ENCODE results near the gene RDM1. TPM values are rescaled to one million over a fixed set of nuclear protein-coding genes. Genes with fewer than 3 reads are reported as not detected.
A peak's percentile ranks its signal among the peaks of the same experiment; 100 is the strongest.

The RDM1 gene
- total RNA-seq, 1 experiment from 2014 or later = 4.7 TPM

DNA sequence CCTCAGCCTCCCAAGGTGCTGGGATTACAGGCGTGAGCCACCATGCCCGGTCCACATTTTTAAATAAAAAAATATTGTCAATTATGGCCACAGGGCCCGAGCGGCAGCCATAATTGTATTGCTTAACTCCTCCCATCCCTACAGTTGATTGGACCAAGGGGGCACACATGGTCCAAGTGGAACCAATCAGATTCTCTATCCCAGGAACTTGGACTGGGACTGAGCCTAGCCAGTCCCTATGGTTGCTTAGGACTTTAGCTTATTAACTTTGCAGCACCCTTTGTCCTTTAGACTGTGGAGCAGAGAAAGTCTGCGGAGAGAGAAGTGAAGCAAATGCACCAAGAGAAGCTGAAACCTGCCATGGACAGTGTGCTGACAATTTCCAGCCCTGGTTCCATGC lies 5.5 kb upstream of the RDM1 start:
- ATAC-seq = no peak
- 0 out of 2 replicates have a peak, but pooled peaks cover 4% of the 10 kb centered on the region for H3K9me3 Mint-ChIP-seq
- CTCF ChIA-PET = interaction anchor here (0.6 kb wide), 1 partner anchor 137 kb away, joined by 3 read pairs; no protein-coding TSS in a partner anchor

DNA sequence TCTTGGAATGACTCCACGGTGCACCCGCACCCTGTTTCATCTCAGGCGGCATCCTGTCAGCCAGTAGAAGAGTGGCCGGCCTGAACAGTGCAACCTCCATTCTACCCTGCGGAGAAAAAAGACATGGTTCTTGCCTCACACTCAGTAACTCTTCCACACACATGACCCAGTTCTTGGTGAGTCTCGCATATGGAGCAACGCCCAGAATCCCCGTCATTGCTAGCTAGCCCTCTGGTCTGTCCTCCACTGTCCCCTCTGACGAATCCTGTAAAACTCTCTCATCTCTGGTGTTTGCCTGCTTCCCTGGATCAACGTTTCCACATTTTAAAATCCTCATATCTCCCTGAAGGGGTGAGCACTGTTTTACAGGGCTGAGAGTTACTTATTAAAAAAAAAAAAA lies 4.2 kb upstream of the RDM1 start:
- H3K27ac Mint-ChIP-seq = no peak overlapping the region

More for the DNA sequence above, 5.5 kb upstream of the RDM1 start:
- H3K4me1 Mint-ChIP-seq = peaks cover 14% of the 10 kb centered on the region
- H3K27ac Mint-ChIP-seq = no peak overlapping the region
- H3K4me3 Mint-ChIP-seq = no peak overlapping the region
- no peaks in the 10 kb centered on the region for H3K27me3 Mint-ChIP-seq (ENCODE audit: low read depth)
- H3K36me3 Mint-ChIP-seq = no peaks in the 10 kb centered on the region
- POLR2A ChIA-PET = no interaction called here
- TF ChIP-seq, protein P1, sequence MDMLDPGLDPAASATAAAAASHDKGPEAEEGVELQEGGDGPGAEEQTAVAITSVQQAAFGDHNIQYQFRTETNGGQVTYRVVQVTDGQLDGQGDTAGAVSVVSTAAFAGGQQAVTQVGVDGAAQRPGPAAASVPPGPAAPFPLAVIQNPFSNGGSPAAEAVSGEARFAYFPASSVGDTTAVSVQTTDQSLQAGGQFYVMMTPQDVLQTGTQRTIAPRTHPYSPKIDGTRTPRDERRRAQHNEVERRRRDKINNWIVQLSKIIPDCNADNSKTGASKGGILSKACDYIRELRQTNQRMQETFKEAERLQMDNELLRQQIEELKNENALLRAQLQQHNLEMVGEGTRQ (CRISPR knock-in tag; IDR thresholded peaks at IDR 0.05) = peak; percentile 38; the same call in 1 of the 2 replicates
- no peak for TF ChIP-seq SMAD3 (CRISPR knock-in tag; IDR thresholded peaks at IDR 0.05; ENCODE audit: borderline replicate concordance)
- DNase-seq (ENCODE audit: low spot score) = no peak

DNA sequence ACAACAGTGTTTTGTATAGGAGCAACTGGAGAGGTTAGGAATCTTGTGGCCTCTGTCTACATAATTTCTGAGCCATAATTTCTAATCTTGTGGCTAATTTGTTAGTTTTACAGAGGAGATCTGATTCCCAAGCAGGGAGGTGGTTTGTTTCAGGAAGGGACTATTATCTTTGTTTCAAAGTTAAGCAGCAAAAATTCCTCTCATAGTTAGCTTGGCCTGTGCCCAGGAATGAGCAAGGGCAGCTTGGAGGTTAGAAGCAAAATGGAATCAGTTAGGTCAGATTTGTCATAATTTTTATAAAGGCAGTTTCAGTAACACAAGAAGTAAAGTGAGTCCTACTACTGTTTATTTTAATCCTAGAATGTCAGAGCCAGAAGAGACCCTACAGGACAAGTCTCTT lies 2.0 kb upstream of the RDM1 start:
- ATAC-seq (no peak), DNase-seq (ENCODE audit: low spot score) (no peak)
- CTCF ChIA-PET = interaction anchor here (1.9 to 2.8 kb wide), 2 partner anchors 16 to 169 kb away, joined by 11 to 12 read pairs; no protein-coding TSS in a partner anchor
- peaks cover 25% of the 10 kb centered on the region for H3K4me1 Mint-ChIP-seq
- H3K27ac Mint-ChIP-seq = no peak overlapping the region; the same call in 1 of the 2 replicates
- no peak overlapping the region for H3K4me3 Mint-ChIP-seq
- H3K36me3 Mint-ChIP-seq = no peaks in the 10 kb centered on the region
- no peak for TF ChIP-seq ZNF317 (CRISPR knock-in tag; IDR thresholded peaks at IDR 0.05; ENCODE audit: borderline replicate concordance, low read depth)
- TF ChIP-seq CREM (CRISPR knock-in tag; IDR thresholded peaks at IDR 0.05) = no peak
- no peak for TF ChIP-seq HMGA2 (CRISPR knock-in tag; IDR thresholded peaks at IDR 0.05)
- no peak for TF ChIP-seq PRRX2 (CRISPR knock-in tag; IDR thresholded peaks at IDR 0.05)
- TF ChIP-seq SP1 (CRISPR knock-in tag; conservative IDR thresholded peaks at IDR 0.05) = no peak
- TF ChIP-seq, protein P2, sequence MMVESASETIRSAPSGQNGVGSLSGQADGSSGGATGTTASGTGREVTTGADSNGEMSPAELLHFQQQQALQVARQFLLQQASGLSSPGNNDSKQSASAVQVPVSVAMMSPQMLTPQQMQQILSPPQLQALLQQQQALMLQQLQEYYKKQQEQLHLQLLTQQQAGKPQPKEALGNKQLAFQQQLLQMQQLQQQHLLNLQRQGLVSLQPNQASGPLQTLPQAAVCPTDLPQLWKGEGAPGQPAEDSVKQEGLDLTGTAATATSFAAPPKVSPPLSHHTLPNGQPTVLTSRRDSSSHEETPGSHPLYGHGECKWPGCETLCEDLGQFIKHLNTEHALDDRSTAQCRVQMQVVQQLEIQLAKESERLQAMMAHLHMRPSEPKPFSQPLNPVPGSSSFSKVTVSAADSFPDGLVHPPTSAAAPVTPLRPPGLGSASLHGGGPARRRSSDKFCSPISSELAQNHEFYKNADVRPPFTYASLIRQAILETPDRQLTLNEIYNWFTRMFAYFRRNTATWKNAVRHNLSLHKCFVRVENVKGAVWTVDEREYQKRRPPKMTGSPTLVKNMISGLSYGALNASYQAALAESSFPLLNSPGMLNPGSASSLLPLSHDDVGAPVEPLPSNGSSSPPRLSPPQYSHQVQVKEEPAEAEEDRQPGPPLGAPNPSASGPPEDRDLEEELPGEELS (CRISPR knock-in tag; IDR thresholded peaks at IDR 0.05) = no peak
- no peak for TF ChIP-seq IRF2 (CRISPR knock-in tag; IDR thresholded peaks at IDR 0.05; ENCODE audit: borderline replicate concordance, low read depth)
- TF ChIP-seq, protein P3, sequence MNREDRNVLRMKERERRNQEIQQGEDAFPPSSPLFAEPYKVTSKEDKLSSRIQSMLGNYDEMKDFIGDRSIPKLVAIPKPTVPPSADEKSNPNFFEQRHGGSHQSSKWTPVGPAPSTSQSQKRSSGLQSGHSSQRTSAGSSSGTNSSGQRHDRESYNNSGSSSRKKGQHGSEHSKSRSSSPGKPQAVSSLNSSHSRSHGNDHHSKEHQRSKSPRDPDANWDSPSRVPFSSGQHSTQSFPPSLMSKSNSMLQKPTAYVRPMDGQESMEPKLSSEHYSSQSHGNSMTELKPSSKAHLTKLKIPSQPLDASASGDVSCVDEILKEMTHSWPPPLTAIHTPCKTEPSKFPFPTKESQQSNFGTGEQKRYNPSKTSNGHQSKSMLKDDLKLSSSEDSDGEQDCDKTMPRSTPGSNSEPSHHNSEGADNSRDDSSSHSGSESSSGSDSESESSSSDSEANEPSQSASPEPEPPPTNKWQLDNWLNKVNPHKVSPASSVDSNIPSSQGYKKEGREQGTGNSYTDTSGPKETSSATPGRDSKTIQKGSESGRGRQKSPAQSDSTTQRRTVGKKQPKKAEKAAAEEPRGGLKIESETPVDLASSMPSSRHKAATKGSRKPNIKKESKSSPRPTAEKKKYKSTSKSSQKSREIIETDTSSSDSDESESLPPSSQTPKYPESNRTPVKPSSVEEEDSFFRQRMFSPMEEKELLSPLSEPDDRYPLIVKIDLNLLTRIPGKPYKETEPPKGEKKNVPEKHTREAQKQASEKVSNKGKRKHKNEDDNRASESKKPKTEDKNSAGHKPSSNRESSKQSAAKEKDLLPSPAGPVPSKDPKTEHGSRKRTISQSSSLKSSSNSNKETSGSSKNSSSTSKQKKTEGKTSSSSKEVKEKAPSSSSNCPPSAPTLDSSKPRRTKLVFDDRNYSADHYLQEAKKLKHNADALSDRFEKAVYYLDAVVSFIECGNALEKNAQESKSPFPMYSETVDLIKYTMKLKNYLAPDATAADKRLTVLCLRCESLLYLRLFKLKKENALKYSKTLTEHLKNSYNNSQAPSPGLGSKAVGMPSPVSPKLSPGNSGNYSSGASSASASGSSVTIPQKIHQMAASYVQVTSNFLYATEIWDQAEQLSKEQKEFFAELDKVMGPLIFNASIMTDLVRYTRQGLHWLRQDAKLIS (CRISPR knock-in tag; IDR thresholded peaks at IDR 0.05; ENCODE audit: borderline replicate concordance) = no peak
- TF ChIP-seq, protein P4, sequence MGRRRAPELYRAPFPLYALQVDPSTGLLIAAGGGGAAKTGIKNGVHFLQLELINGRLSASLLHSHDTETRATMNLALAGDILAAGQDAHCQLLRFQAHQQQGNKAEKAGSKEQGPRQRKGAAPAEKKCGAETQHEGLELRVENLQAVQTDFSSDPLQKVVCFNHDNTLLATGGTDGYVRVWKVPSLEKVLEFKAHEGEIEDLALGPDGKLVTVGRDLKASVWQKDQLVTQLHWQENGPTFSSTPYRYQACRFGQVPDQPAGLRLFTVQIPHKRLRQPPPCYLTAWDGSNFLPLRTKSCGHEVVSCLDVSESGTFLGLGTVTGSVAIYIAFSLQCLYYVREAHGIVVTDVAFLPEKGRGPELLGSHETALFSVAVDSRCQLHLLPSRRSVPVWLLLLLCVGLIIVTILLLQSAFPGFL (CRISPR knock-in tag; IDR thresholded peaks at IDR 0.05; ENCODE audit: borderline replicate concordance) = no peak
- TF ChIP-seq ZNF232 (CRISPR knock-in tag; IDR thresholded peaks at IDR 0.05) = no peak
- TF ChIP-seq EMX1 (CRISPR knock-in tag; IDR thresholded peaks at IDR 0.05) = no peak
- TF ChIP-seq, protein P5, sequence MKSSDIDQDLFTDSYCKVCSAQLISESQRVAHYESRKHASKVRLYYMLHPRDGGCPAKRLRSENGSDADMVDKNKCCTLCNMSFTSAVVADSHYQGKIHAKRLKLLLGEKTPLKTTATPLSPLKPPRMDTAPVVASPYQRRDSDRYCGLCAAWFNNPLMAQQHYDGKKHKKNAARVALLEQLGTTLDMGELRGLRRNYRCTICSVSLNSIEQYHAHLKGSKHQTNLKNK (CRISPR knock-in tag; IDR thresholded peaks at IDR 0.05) = no peak
- no peak for TF ChIP-seq CREB1 (CRISPR knock-in tag; IDR thresholded peaks at IDR 0.05)
- TF ChIP-seq, protein P6, sequence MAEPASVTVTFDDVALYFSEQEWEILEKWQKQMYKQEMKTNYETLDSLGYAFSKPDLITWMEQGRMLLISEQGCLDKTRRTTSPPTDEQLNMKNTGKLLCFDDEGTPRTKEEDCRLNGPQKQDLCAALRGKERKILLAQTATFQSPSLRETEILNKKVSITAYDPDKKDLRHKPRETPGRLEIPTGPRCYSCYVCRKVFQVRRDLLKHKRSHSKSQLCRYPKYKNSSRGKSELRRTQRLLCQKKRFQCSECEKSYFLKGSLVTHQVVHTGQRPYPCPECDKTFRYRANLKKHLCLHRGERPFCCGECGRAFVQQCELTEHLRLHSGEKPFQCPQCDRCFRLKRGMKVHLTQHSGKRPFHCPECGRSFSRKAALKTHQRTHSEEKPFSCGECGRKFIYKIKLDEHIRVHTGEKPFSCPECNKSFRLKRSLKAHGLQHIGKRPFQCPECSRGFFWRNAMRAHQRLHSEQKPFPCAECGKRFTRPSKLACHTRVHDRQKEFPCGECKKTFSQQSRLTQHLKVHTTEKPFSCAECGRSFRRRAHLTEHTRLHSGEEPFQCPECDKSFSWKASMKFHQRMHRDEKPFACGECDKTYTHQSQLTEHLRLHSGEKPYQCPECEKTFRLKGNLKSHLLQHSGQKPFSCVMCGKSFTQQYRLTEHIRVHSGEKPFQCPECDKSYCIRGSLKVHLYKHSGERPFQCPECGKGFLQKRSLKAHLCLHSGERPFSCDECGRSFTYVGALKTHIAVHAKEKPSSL (CRISPR knock-in tag; conservative IDR thresholded peaks at IDR 0.05) = no peak
- no peak for TF ChIP-seq MYBL2 (CRISPR knock-in tag; IDR thresholded peaks at IDR 0.05)
- TF ChIP-seq ZNF416 (CRISPR knock-in tag; IDR thresholded peaks at IDR 0.05) = no peak
- no peak for TF ChIP-seq JAZF1 (CRISPR knock-in tag; IDR thresholded peaks at IDR 0.05)
- no peak for TF ChIP-seq FOXK1 (CRISPR knock-in tag; IDR thresholded peaks at IDR 0.05)
- H3K9me3 Mint-ChIP-seq = no peaks in the 10 kb centered on the region
- POLR2A ChIA-PET = no interaction called here
- H3K27me3 Mint-ChIP-seq (ENCODE audit: low read depth) = peaks cover 11% of the 10 kb centered on the region

More for the DNA sequence above, 4.2 kb upstream of the RDM1 start:
- H3K36me3 Mint-ChIP-seq = no peaks in the 10 kb centered on the region
- ATAC-seq (no peak), DNase-seq (ENCODE audit: low spot score) (no peak)
- 0 out of 2 replicates have a peak, but pooled peaks cover 4% of the 10 kb centered on the region for H3K9me3 Mint-ChIP-seq
- ChIA-PET POLR2A (no interaction called here), CTCF (interaction anchor here (1.0 kb wide), 1 partner anchor 138 kb away, joined by 3 read pairs; no protein-coding TSS in a partner anchor)
- peaks cover 23% of the 10 kb centered on the region for H3K4me1 Mint-ChIP-seq
- no peak for TF ChIP-seq FOXK1 (CRISPR knock-in tag; IDR thresholded peaks at IDR 0.05)
- no peak for TF ChIP-seq NR3C1 (CRISPR knock-in tag; conservative IDR thresholded peaks at IDR 0.05; ENCODE audit: low read depth)
- TF ChIP-seq TEAD4 (CRISPR knock-in tag; IDR thresholded peaks at IDR 0.05) = no peak
- no peak for TF ChIP-seq ZNF396 (CRISPR knock-in tag; IDR thresholded peaks at IDR 0.05; ENCODE audit: borderline replicate concordance)
- peaks cover 5% of the 10 kb centered on the region for H3K27me3 Mint-ChIP-seq (ENCODE audit: low read depth)
- no peak overlapping the region for H3K4me3 Mint-ChIP-seq
